Retinal pigment epithelial cell (primary cell): ENCODE measurements around the gene SLC26A4.

ENCODE experiments used
- DNase-seq: peaks from one replicate; pipeline ENCODE4 v3.0.0-alpha.2; 2010; ENCODE audit warnings: low read depth
- H3K4me3 ChIP-seq: 2 replicates; pipeline ENCODE4 v1.5.1; 2011; ENCODE audit warnings: mild to moderate bottlenecking, low read length, control low read depth, moderate library complexity
- TF ChIP-seq, protein P1 (sequence below): conservative IDR thresholded peaks from 2 replicates; pipeline ENCODE4 v1.5.1; 2011; ENCODE audit warnings: low read depth, low read length, control low read depth, inconsistent platforms

The SLC26A4 gene

GRCh38 chr7:107672183-107672582 lies 11.6 kb downstream of the SLC26A4 start:
- DNase-seq, result no peak
- no peak overlapping the region for H3K4me3 ChIP-seq
- TF ChIP-seq, protein P1, sequence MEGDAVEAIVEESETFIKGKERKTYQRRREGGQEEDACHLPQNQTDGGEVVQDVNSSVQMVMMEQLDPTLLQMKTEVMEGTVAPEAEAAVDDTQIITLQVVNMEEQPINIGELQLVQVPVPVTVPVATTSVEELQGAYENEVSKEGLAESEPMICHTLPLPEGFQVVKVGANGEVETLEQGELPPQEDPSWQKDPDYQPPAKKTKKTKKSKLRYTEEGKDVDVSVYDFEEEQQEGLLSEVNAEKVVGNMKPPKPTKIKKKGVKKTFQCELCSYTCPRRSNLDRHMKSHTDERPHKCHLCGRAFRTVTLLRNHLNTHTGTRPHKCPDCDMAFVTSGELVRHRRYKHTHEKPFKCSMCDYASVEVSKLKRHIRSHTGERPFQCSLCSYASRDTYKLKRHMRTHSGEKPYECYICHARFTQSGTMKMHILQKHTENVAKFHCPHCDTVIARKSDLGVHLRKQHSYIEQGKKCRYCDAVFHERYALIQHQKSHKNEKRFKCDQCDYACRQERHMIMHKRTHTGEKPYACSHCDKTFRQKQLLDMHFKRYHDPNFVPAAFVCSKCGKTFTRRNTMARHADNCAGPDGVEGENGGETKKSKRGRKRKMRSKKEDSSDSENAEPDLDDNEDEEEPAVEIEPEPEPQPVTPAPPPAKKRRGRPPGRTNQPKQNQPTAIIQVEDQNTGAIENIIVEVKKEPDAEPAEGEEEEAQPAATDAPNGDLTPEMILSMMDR, result no peak

DNA sequence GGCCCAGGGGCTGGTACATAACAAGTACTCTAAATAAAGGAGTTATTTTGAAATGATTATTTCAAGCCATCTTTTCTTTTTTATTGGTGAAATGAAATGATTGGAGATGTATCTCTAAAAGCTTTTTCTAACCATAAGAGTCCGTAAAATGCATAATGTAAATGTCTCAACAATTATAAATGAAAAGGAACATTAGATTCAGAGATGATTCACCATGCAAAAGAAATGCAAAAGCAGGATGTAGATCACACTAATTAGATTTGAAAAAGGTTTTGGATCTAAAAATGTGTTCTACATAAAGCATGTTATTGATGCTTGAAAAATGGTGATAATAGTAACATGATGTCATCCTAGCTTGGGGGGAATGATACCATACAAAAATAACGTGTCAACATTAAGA lies 15.6 kb downstream of the SLC26A4 start:
- no peak for DNase-seq
- TF ChIP-seq, protein P1, result no peak
- H3K4me3 ChIP-seq, result no peak overlapping the region

DNA sequence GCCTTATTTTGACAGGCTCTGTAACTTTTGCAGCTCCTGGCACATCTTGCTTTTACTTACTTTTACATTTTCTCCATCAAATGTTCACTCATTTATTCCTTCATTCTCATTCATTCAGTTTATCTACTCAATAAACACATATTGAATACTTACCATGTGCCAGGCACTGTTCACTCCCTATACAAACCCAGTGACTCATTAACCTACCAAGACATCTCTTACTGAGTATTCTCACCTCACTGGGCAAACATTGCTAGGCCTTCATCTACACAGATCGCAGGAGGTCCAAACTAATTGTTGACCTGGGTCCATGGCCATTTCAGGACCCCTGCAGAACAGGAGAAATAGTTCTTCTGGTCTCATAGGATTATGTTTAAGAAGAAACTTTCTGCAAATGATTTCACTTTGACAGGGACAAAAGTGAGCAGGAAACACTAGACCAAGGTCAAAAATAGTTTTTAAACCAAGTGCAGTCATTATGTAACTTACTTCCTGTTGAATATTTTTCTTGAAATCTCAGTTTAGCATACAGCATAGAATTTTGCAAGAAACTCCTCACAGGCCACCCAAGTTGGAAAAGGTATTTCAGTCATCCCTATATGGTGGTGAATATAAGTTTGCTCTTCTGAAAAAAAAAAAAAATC lies 17.6 kb downstream of the SLC26A4 start:
- H3K4me3 ChIP-seq, result no peak overlapping the region
- DNase-seq, result no peak
- TF ChIP-seq, protein P1, result no peak

- DNase-seq, result no peak
- TF ChIP-seq, protein P1, result no peak
- no peak overlapping the region for H3K4me3 ChIP-seq
These were observed 19.9 kb downstream of the SLC26A4 start for GRCh38 chr7:107680478-107680877.

- no peak for DNase-seq
- TF ChIP-seq, protein P1, result no peak
- H3K4me3 ChIP-seq, result no peak overlapping the region
These were observed 22.3 kb downstream of the SLC26A4 start for GRCh38 chr7:107682886-107683285.

- H3K4me3 ChIP-seq, result no peak overlapping the region
- DNase-seq, result no peak
- TF ChIP-seq, protein P1, result no peak
These were observed 23.7 kb downstream of the SLC26A4 start for GRCh38 chr7:107684287-107684686.

GRCh38 chr7:107684947-107685463 lies 24.4 kb downstream of the SLC26A4 start:
- no peak overlapping the region for H3K4me3 ChIP-seq
- TF ChIP-seq, protein P1, result no peak
- no peak for DNase-seq
